Measurements from ENCODE around the gene ALX4.

- TF ChIP-seq L3MBTL2 (conservative IDR thresholded peaks at IDR 0.05), result no peak
- no peak for TF ChIP-seq ELF4 (IDR thresholded peaks at IDR 0.05)
- TF ChIP-seq SP1 (IDR thresholded peaks at IDR 0.05), result no peak
- TF ChIP-seq BHLHE40 (IDR thresholded peaks at IDR 0.05; ENCODE audit: borderline replicate concordance), result no peak
- TF ChIP-seq LEF1 (IDR thresholded peaks at IDR 0.05; ENCODE audit: borderline replicate concordance), result no peak
- TF ChIP-seq TARDBP (IDR thresholded peaks at IDR 0.05), result no peak
- TF ChIP-seq, protein P1, sequence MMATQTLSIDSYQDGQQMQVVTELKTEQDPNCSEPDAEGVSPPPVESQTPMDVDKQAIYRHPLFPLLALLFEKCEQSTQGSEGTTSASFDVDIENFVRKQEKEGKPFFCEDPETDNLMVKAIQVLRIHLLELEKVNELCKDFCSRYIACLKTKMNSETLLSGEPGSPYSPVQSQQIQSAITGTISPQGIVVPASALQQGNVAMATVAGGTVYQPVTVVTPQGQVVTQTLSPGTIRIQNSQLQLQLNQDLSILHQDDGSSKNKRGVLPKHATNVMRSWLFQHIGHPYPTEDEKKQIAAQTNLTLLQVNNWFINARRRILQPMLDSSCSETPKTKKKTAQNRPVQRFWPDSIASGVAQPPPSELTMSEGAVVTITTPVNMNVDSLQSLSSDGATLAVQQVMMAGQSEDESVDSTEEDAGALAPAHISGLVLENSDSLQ (IDR thresholded peaks at IDR 0.05), result no peak
- TF ChIP-seq FOXM1 (IDR thresholded peaks at IDR 0.05; ENCODE audit: borderline replicate concordance), result no peak
- no peak for TF ChIP-seq NFRKB (IDR thresholded peaks at IDR 0.05)
- TF ChIP-seq HDGF (IDR thresholded peaks at IDR 0.05; ENCODE audit: borderline replicate concordance), result no peak
- no peak for TF ChIP-seq FOXK2 (IDR thresholded peaks at IDR 0.05)
- no peak for TF ChIP-seq SUZ12 (IDR thresholded peaks at IDR 0.05)
- no peak for TF ChIP-seq ARNT (IDR thresholded peaks at IDR 0.05)
These were observed 24.5 kb upstream of the ALX4 start for GRCh38 chr11:44334356-44335004.
